HG02678 (cell line): Measurements from ENCODE around the gene PDE8B.
"Not testable (repeated sequence)": the region's sequence is repeated elsewhere in the genome, so short reads cannot be mapped to it uniquely, and the experiment has no call there.

Experiments used
- ATAC-seq: cut with Tn5 transposase; IDR thresholded peaks from one replicate; pipeline ENCODE4 v1.9.1; 2021; ENCODE audit warnings: mild to moderate bottlenecking, moderate library complexity; ENCODE audit not compliant: unreplicated experiment

PDE8B gene

GRCh38 chr5:77427998-77428397, 217.5 kb downstream of the PDE8B start:
- no peak for ATAC-seq

DNA sequence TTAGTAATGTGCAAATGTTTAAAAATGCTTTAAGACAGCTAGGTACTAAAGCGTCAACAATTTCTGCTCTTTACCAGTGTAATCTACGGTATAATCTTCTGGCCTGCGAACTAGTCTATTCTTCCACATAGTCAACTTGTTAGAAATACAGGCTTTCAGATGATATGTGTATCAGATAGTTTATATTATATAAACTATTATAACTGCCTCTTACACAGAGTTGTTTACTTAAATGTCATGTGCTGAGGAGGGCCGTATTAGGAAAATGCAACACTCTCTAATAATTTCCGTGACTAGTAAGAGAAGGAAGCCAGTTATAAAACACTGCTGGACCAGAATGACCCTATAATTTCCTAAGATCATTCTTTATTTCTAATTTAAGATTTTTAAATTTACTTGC, 218.0 kb downstream of the PDE8B start:
- ATAC-seq = no peak

DNA sequence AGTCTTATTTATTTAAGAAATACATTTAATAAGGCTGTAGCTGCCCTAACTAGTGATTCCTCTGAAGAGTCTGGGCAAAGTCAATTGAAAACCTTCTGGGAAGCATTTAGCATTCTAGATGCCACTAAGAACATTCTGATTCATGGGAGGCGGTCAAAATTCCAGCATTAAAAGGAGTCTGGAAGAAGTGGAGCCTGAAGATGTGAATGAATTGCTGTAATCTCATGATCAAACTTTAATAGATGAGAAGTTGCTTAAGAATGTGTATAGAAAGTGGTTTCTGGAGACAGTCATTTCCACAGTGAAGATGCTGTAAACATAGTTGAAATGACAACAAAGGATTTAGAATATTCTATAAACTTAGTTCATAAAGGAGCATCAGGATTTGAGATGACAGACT, 220.2 kb downstream of the PDE8B start:
- no peak for ATAC-seq

DNA sequence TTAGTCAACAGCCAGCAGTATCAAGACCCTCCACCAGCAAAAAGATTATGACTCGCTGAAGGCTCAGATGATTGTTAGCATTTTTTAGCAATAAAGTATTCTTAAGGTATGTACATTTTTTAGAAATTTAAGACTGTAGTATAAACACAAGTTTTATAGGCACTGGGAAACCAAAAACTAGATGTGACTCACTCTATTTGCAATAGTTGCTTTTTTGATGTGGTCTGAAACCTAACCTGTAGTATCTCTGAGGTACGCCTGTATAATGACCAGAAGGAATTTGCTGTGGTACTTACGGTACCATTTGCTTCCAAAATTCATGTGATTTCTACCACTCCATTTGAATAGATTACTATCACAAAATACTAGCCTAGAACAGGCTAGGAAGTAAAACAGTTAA, 220.8 kb downstream of the PDE8B start:
- ATAC-seq = no peak

DNA sequence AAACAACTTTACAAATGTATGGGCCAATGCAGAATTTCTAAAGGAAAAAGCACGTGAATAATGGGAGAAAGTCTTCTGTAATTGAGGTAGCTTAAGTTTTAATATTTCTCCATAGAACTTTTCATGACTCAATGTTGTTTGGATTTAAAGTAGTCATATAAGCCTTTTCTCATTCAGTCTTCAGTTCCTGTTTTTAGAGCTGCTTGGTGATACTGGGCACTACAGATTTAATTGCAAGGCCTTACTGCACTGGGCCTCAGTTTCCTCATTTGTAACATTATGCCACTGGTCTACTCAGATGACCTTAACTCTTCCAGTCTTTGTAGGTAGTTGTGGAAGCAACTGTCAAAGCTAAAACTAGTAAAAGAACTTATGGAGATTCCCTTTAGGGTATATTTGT, 221.2 kb downstream of the PDE8B start:
- ATAC-seq = no peak

GRCh38 chr5:77437194-77437593, 226.7 kb downstream of the PDE8B start:
- ATAC-seq = no peak

- no peak for ATAC-seq
These were observed 227.6 kb downstream of the PDE8B start for GRCh38 chr5:77438071-77438470.

DNA sequence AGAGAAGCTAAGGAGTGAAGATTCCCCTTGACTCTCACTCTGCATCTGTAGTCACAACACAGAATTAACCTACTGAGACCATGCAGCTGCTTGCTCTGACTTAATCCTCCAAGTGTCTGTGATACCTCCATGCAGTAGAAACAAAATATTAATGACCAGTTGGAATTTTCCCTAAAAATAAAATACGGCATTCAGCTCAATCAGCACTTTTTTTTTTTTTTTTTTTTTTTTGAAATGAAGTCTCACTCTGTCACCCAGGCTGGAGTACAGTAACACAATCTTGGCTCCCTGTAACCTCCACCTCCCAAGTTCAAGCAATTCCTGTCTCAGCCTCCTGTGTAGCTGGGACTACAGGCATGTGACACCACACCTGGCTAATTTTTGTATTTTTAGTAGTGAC, 233.2 kb downstream of the PDE8B start:
- ATAC-seq = no peak

- no peak for ATAC-seq
These were observed 233.9 kb downstream of the PDE8B start for GRCh38 chr5:77444356-77444755.

GRCh38 chr5:77448831-77449230, 238.4 kb downstream of the PDE8B start:
- no peak for ATAC-seq

DNA sequence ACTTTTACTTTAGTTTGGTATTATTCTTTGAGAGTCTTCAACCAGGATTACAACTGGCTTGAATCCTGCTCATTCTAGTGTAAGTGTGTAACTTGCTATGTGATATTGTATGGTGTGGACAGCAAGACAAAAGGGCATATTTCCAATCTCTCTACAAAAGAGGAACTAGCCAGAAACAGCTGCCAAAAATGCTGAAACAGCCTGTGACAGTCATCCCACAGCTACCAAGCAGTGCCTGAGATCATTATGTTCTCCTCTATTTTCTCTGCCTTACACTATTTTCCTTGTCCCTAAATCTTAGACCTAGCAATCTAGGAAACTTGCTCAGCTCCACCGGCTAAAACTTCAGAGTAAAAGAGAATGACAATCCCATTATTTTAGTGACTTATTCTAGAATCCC, 238.8 kb downstream of the PDE8B start:
- no peak for ATAC-seq

DNA sequence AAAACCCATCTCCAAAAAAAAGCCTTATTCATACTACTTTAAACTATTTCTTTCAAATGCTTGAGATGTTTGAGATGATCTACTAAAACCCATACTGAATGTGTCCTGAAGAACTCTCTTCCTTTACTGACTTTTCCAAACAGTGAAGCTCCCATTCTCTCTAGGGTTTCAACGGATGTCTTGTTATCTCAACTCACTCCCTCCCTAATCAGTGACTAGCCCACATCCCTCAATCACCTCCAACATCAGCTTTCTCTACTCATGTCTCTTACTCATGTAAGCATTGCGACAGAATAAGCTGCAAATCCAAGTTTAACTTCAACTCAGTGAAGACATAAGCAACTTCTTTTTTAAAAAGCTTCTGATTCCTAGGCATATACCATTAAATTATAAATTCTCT, 239.5 kb downstream of the PDE8B start:
- no peak for ATAC-seq

DNA sequence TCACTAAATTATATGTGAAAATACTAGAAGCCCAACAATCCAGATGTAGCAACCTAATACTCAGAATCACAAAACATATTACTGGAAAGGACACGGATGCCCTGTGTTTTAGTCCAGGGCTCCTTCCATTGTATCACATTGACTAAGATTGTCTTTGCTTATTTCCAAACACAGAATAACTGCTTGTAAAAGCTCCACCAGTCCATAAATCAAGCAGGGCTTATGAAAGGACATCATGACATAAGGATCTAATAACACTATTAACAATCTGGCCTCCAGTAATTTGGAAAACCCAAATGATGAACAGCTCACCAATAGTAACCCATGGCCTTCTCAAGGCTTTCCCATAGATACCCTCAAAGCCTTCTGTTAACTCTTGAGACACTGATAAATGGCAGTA, 241.9 kb downstream of the PDE8B start:
- ATAC-seq = no peak

- ATAC-seq = no peak
These were observed 243.6 kb downstream of the PDE8B start for GRCh38 chr5:77454123-77454522.

- no peak for ATAC-seq
These were observed 250.8 kb downstream of the PDE8B start for GRCh38 chr5:77461287-77461686.

DNA sequence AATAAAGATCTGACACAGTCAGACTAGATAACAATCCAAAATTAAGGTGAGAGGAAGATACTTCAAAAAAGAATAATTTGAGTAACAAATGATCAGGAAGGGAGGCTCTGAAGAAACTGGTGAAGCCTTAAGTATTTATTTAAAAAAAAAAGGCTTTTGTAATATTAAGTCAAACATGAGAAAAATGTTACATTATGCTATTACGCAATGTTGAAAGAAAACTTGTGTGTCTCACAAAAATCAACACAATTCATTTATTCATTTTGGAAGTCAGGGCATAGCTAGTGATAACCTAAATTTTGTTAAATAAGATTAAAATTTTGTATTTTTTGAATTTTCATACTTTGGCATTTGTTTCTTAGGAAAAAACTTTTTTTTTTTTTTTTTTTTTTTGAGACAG, 253.4 kb downstream of the PDE8B start:
- ATAC-seq = no peak

- not testable (repeated sequence) for ATAC-seq
These were observed 258.4 kb downstream of the PDE8B start for GRCh38 chr5:77468875-77469274.

DNA sequence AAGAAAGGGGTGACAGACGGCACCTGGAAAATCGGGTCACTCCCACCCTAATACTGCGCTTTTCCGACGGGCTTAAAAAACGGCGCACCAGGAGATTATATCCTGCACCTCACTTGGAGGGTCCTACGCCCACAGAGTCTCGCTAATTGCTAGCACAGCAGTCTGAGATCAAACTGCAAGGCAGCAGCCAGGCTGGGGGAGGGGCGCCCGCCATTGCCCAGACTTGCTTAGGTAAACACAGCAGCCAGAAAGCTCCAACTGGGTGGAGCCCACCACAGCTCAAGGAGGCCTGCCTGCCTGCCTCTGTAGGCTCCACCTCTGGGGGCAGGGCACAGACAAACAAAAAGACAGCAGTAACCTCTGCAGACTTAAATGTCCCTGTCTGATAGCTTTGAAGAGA, 264.6 kb downstream of the PDE8B start:
- ATAC-seq = not testable (repeated sequence)
